Measurements from ENCODE around the gene KCNQ4. TPM values are rescaled to one million over a fixed set of nuclear protein-coding genes. Genes with fewer than 3 reads are reported as not detected.

The KCNQ4 gene
- total and polyA plus RNA-seq, 2 donors = 2.0 to 13.1 TPM

GRCh38 chr1:40762144-40762923 is 21.3 kb upstream of the KCNQ4 start:
- Histone ChIP-seq H3K36me3 (ENCODE audit: insufficient read depth) (peaks cover 2% of the 10 kb centered on the region), H3K27ac (ENCODE audit: low read depth) (no peak overlapping the region), H3K4me3 (ENCODE audit: low read depth, low read length) (no peak overlapping the region), H3K4me1 (ENCODE audit: insufficient read depth) (no peaks in the 10 kb centered on the region)
- DNase-seq (ENCODE audit: extremely low spot score) = no peak
- 88% methylated on average over 7 of the region's 7 CpGs for WGBS

GRCh38 chr1:40763742-40764532 is 19.6 kb upstream of the KCNQ4 start:
- H3K4me1 ChIP-seq (ENCODE audit: insufficient read depth) = no peaks in the 10 kb centered on the region
- DNase-seq (ENCODE audit: extremely low spot score) = no peak
- peaks cover 4% of the 10 kb centered on the region for H3K36me3 ChIP-seq (ENCODE audit: insufficient read depth)
- no peak overlapping the region for H3K4me3 ChIP-seq (ENCODE audit: low read depth, low read length)
- 86% methylated on average over 9 of the region's 9 CpGs for WGBS
- H3K27ac ChIP-seq (ENCODE audit: low read depth) = no peak overlapping the region

GRCh38 chr1:40764981-40765380 is 18.6 kb upstream of the KCNQ4 start:
- Histone ChIP-seq H3K27ac (ENCODE audit: low read depth) (no peak overlapping the region), H3K36me3 (ENCODE audit: insufficient read depth) (peaks cover 4% of the 10 kb centered on the region), H3K4me3 (ENCODE audit: low read depth, low read length) (no peak overlapping the region), H3K4me1 (ENCODE audit: insufficient read depth) (no peaks in the 10 kb centered on the region)
- no peak for DNase-seq (ENCODE audit: extremely low spot score)
- WGBS = 66% methylated on average over 2 of the region's 2 CpGs

GRCh38 chr1:40766017-40766416 is 17.6 kb upstream of the KCNQ4 start:
- no peak overlapping the region for H3K4me3 ChIP-seq (ENCODE audit: low read depth, low read length)
- 96% methylated on average over 2 of the region's 2 CpGs for WGBS
- no peak overlapping the region for H3K27ac ChIP-seq (ENCODE audit: low read depth)
- no peaks in the 10 kb centered on the region for H3K4me1 ChIP-seq (ENCODE audit: insufficient read depth)
- DNase-seq (ENCODE audit: extremely low spot score) = no peak
- H3K36me3 ChIP-seq (ENCODE audit: insufficient read depth) = peaks cover 4% of the 10 kb centered on the region

GRCh38 chr1:40766560-40766959 is 17.0 kb upstream of the KCNQ4 start:
- no peak for DNase-seq (ENCODE audit: extremely low spot score)
- 95% methylated on average over 4 of the region's 4 CpGs for WGBS
- Histone ChIP-seq H3K4me3 (ENCODE audit: low read depth, low read length) (no peak overlapping the region), H3K27ac (ENCODE audit: low read depth) (no peak overlapping the region), H3K4me1 (ENCODE audit: insufficient read depth) (no peaks in the 10 kb centered on the region), H3K36me3 (ENCODE audit: insufficient read depth) (peaks cover 3% of the 10 kb centered on the region)

GRCh38 chr1:40768146-40768990 is 15.2 kb upstream of the KCNQ4 start:
- Histone ChIP-seq H3K4me1 (ENCODE audit: insufficient read depth) (no peaks in the 10 kb centered on the region), H3K36me3 (ENCODE audit: insufficient read depth) (peaks cover 3% of the 10 kb centered on the region), H3K27ac (ENCODE audit: low read depth) (no peak overlapping the region), H3K4me3 (ENCODE audit: low read depth, low read length) (no peak overlapping the region)
- 84% methylated on average over 7 of the region's 7 CpGs for WGBS
- DNase-seq (ENCODE audit: extremely low spot score) = no peak

- Histone ChIP-seq H3K4me1 (ENCODE audit: insufficient read depth) (no peaks in the 10 kb centered on the region), H3K36me3 (ENCODE audit: insufficient read depth) (peaks cover 3% of the 10 kb centered on the region), H3K4me3 (ENCODE audit: low read depth, low read length) (no peak overlapping the region), H3K27ac (ENCODE audit: low read depth) (no peak overlapping the region)
- no peak for DNase-seq (ENCODE audit: extremely low spot score)
- 85% methylated on average over 4 of the region's 4 CpGs for WGBS
Measured at GRCh38 chr1:40769815-40770214, 13.8 kb upstream of the KCNQ4 start.

GRCh38 chr1:40770296-40771070 is 13.1 kb upstream of the KCNQ4 start:
- DNase-seq (ENCODE audit: extremely low spot score) = no peak
- Histone ChIP-seq H3K36me3 (ENCODE audit: insufficient read depth) (peaks cover 3% of the 10 kb centered on the region), H3K4me3 (ENCODE audit: low read depth, low read length) (no peak overlapping the region), H3K27ac (ENCODE audit: low read depth) (no peak overlapping the region), H3K4me1 (ENCODE audit: insufficient read depth) (no peaks in the 10 kb centered on the region)
- WGBS = 80% methylated on average over 18 of the region's 18 CpGs

GRCh38 chr1:40772146-40772955 is 11.2 kb upstream of the KCNQ4 start:
- peaks cover 3% of the 10 kb centered on the region for H3K36me3 ChIP-seq (ENCODE audit: insufficient read depth)
- 78% methylated on average over 2 of the region's 2 CpGs for WGBS
- H3K27ac ChIP-seq (ENCODE audit: low read depth) = no peak overlapping the region
- H3K4me1 ChIP-seq (ENCODE audit: insufficient read depth) = no peaks in the 10 kb centered on the region
- H3K4me3 ChIP-seq (ENCODE audit: low read depth, low read length) = no peak overlapping the region
- no peak for DNase-seq (ENCODE audit: extremely low spot score)

GRCh38 chr1:40773748-40774265 is 9.8 kb upstream of the KCNQ4 start:
- Histone ChIP-seq H3K4me1 (ENCODE audit: insufficient read depth) (no peaks in the 10 kb centered on the region), H3K4me3 (ENCODE audit: low read depth, low read length) (no peak overlapping the region), H3K27ac (ENCODE audit: low read depth) (no peak overlapping the region), H3K36me3 (ENCODE audit: insufficient read depth) (no peaks in the 10 kb centered on the region)
- no peak for DNase-seq (ENCODE audit: extremely low spot score)
- 33% methylated on average over 6 of the region's 6 CpGs for WGBS

GRCh38 chr1:40774266-40774998 is 9.2 kb upstream of the KCNQ4 start:
- 26% methylated on average over 3 of the region's 3 CpGs for WGBS
- Histone ChIP-seq H3K4me1 (ENCODE audit: insufficient read depth) (no peaks in the 10 kb centered on the region), H3K36me3 (ENCODE audit: insufficient read depth) (no peaks in the 10 kb centered on the region), H3K27ac (ENCODE audit: low read depth) (no peak overlapping the region), H3K4me3 (ENCODE audit: low read depth, low read length) (no peak overlapping the region)
- no peak for DNase-seq (ENCODE audit: extremely low spot score)
